MM.1S (cell line): ENCODE data around the gene GSC2.

ENCODE experiments used
- CTCF ChIP-seq: fragments of 300-600 bp; sonication (generic); IDR thresholded peaks from 2 replicates; pipeline ENCODE4 v1.5.1; 2016; ENCODE audit warnings: antibody characterized with exemption, low read length, mixed read lengths
- EZH2 ChIP-seq: fragments of 300-600 bp; sonication (generic); optimal IDR thresholded peaks from 2 replicates; pipeline ENCODE3; 2017; ENCODE audit warnings: low read depth, mild to moderate bottlenecking, antibody characterized with exemption, low read length, mixed read lengths

- TF ChIP-seq EZH2, result no peak
- TF ChIP-seq CTCF, result no peak
These were observed 46.0 kb upstream of the GSC2 start for GRCh38 chr22:19195796-19196731.
